Mesenteric fat pad (tissue), 1 donor: Measurements from ENCODE around the gene EIF1AX. TPM values are rescaled to one million over a fixed set of nuclear protein-coding genes. Genes with fewer than 3 reads are reported as not detected.
"Not testable (repeated sequence)": the region's sequence is repeated elsewhere in the genome, so short reads cannot be mapped to it uniquely, and the experiment has no call there.

Experiments
- DNase-seq: peaks from one replicate; pipeline ENCODE4 v3.0.0-alpha.2; 2020; ENCODE audit warnings: low spot score
- total RNA-seq: library from RNA; stranded (reverse); fragmentation: NEBNext Ultra II Directional; extraction: Animal tissue kit (Norgen Biotek cat#: 25700); gene quantifications from one replicate; pipeline ENCODE4 v1.2.1, GENCODE V29; 2021
- donor health status: DM: yes; HTN: yes; CAD: no.

Gene EIF1AX
- total RNA-seq, 1 donor from 2014 or later, result 108 TPM

DNA sequence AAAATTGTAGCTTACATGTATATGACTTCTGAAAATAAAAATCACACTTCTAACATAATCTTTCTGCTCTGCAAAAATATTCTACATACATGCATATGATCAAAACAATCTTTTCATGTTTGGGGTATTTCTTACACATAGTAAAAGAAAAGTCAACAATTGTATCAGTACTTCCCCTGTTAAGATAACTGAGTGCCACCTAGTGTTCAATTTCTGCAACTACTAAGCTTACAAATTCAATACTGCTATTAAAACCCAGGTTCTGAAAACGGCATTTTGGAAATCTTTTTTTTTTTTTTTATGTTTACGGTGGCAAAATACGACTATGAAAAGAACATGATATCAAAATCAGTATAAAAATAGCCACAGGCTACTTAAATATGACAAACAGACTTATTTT is 14.2 kb downstream of the EIF1AX start:
- DNase-seq, result not testable (repeated sequence)

GRCh38 chrX:20126833-20127232 is 14.8 kb downstream of the EIF1AX start:
- not testable (repeated sequence) for DNase-seq

- no peak for DNase-seq
Observed at GRCh38 chrX:20124964-20125363, 16.7 kb downstream of the EIF1AX start.

DNA sequence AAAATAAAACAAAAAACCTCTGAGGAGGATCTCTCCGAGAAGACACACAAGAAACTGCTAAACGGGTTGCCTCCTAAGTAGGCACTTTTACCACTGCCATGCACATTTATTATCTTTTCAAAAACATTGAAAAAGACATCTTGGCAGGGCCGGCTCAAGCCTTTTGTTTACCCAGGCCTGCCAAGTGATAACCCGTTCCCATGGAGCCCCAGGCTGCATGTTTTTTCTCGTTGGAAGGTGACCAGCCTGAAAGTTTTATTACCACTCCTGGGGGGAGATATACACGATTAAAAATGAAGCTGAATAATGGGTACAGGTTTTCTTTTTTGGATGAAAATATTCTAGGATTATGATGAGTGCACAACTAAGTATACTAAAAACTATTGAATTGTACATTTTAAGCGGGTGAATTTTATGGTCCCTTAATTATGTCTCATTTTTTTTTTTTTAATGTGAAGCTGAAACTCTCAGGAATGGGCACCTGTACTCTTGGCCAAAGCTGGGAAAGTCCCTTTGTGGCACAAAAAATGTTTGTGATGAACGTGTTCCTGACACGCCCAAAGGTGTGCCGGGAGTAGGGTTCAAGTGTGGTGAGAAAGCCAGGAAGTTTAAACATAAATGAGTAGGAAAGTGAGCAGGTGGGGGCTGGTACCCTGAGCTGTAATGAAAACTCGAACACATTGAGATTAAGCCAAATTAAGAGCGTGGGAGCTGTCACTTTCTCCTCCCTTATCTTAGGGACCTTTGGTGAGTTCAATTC is 23.4 kb downstream of the EIF1AX start:
- DNase-seq, result no peak

- no peak for DNase-seq
Observed at GRCh38 chrX:20116577-20117240, 24.9 kb downstream of the EIF1AX start, which contains the start of gene MAP7D2. Gene MAP7D2 (minus strand): TSS chrX:20116907. CDS start chrX:20116879, 28 bp downstream.

DNA sequence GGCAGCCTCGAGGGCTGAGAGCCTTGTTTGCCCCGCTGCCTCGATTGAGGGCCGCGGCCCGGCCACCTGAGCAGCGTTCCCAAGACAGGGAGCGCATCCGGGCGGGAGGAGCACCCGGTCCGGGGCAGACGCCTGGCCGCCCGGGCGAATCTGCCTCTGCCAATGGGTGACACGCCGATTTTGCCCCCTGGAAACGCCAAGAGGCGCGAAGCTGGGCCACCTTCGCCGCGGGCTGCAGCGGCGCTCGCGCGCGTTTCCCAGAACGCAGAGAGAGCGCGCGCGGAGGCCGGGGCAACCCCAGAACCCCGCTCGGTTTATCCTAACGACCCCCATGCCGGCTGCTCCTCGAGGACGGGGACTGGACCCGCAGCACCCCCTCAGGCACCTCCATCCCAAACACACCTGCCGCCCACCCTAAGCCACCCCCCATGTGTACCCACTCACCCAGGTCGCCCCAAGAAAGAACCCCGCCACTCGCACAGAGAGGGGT is 25.5 kb downstream of the EIF1AX start:
- DNase-seq, result no peak

DNA sequence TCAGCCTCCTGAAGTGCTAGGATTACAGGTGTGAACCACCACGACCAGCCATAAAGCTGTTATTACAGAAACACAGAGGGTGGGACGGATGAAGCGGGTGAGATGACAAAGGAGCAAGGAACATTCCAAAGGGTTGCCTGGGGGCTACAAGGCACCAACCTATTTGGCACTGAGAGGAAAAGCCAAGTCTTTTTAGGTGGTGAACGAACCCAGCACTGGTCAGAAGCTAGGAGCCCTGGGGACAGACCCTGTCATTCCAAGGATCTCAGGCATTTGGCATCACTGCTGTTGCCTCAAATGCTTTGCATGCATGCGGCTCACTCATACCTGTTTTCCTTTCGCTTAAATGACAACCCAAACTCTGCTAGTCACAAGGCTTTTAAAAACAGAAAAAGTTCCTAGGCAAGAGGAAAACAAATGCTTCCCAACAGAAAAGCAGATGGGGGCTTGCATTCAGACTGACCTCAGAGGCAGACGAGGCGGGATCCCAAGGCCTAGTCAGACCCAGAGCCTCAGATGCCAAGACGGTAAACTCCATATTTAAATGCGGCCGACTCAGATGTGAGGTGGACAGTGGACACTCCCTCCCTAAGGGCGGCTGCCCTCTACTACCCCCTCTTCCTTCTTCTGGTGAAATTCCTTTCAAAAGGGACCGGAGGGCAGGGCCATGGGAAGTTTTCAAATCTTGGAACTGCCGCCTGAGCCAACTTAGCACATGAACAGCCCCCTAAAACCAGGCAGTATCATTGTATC is 29.4 kb downstream of the EIF1AX start:
- DNase-seq, result no peak

DNA sequence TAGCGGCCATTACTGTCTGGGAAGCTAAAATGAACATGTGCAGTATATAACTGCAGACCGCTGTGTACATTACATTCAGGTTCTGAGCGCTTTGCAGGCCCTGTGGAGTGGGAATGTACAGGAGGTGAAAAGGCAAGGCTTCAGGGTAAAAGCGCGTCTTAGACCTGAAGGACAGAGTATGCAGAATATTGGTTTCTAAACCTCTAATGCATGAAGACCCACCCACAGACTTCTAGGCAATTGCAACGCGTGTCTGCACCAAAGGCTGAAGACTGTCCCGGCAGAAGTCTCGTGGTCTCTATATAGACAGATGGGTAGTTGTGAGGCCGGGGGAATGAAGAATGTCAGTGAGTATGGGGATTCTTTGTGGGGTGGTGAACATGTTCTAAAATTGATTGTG is 30.4 kb downstream of the EIF1AX start:
- no peak for DNase-seq

GRCh38 chrX:20101934-20102581 is 39.6 kb downstream of the EIF1AX start:
- DNase-seq, result no peak

GRCh38 chrX:20091499-20091898 is 50.1 kb downstream of the EIF1AX start:
- no peak for DNase-seq

DNA sequence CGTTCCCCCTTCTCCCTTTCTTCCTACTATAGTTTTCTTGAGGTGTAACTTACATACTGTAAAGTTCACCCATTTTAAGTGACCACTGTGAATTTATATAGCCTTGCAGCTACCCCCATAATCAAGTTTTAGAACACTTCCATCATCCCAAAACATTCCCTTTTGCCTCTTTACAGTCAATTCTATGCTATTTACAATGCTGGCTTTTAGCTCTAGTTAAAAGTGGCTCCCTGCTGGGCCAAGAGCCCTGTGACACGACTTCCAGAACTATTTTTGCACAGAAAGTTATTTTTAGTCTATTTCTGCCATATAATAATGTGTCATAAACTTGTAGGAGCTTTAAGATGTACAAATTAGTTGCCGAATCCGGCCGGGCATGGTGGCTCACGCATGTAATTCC is 51.8 kb downstream of the EIF1AX start:
- no peak for DNase-seq

GRCh38 chrX:20080277-20080676 is 61.4 kb downstream of the EIF1AX start:
- DNase-seq, result no peak

Other genes with a start within 250 kb of the EIF1AX start
- 10.0 TPM for gene BCLAF3, start 150.8 kb downstream of the EIF1AX start, total RNA-seq
- 0.29 TPM for gene MAP7D2, start 24.9 kb downstream of the EIF1AX start, total RNA-seq
- 38.3 TPM for gene RPS6KA3, start 125.1 kb upstream of the EIF1AX start, total RNA-seq